HG03097 (cell line): Measurements from ENCODE around the gene NIPAL3.

Source experiments
- ATAC-seq: cut with Tn5 transposase; IDR thresholded peaks from one replicate; pipeline ENCODE4 v1.9.1; 2021; ENCODE audit not compliant: unreplicated experiment, low FRiP score

Gene NIPAL3

GRCh38 chr1:24390924-24391782, 24.4 kb upstream of the NIPAL3 start:
- peak; percentile 36 for ATAC-seq

GRCh38 chr1:24391882-24392603, 23.6 kb upstream of the NIPAL3 start:
- ATAC-seq, result peak; percentile 71

DNA sequence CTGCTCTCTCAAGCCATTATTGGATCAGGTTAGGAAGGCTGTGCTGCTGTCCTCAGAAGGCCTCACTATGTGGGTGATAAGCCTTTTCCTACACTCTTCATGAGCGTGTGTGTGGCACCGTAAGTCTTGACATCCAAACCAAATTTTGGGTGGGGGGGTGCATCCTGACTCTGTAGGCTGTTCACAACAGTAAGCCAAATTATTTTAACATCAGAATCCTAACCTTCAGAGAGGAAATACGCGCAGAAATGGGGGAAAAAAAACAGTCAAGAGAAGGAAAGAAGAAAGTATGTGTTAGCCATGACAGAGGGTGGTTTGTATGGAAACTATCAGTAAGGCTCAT, 23.0 kb upstream of the NIPAL3 start:
- ATAC-seq, result no peak

GRCh38 chr1:24392982-24393650, 22.5 kb upstream of the NIPAL3 start:
- ATAC-seq, result no peak

GRCh38 chr1:24393892-24394291, 21.7 kb upstream of the NIPAL3 start:
- ATAC-seq, result no peak

DNA sequence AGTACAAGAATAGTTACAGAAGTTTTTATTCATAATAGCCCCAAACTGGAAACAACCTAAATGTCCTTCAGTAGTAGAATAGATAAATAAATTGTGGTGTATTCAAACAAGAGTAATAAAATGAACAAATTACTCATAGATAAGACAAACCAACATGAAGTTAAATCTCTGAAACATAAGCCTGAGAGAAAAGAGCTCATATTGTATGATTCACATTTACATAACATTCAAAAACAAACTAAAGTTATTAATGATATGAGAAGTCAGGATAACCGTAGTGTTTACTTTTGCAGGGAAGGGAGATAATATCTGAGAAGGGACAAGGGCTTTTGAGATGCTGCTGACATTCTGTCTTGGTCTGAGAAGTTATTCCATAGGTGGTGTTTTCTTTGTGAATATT, 15.5 kb upstream of the NIPAL3 start:
- no peak for ATAC-seq

- no peak for ATAC-seq
Measured at GRCh38 chr1:24403806-24404205, 11.8 kb upstream of the NIPAL3 start.

GRCh38 chr1:24406788-24407187, 8.8 kb upstream of the NIPAL3 start:
- ATAC-seq, result no peak

GRCh38 chr1:24409535-24409934, 6.1 kb upstream of the NIPAL3 start:
- no peak for ATAC-seq

- no peak for ATAC-seq
Measured at GRCh38 chr1:24410750-24411149, 4.9 kb upstream of the NIPAL3 start.

DNA sequence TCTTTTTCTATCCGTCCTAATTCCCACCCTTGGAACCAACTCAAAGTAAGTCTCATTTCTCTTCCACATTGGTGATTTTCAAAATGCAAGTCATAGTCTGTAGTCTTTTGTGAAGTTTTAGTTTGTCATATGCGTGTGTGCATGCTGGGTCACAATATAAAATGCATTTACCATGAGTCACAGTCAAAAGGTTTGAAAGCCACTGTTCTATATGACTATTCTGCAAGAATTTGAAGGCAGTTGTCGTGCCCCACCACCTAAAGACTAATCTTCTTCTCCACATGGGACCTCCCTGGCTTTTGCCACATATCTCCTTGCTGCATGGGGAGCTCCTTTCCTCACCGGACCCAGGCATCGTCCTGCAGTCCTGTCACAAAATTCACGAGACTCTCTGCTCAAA, 3.6 kb upstream of the NIPAL3 start:
- no peak for ATAC-seq

DNA sequence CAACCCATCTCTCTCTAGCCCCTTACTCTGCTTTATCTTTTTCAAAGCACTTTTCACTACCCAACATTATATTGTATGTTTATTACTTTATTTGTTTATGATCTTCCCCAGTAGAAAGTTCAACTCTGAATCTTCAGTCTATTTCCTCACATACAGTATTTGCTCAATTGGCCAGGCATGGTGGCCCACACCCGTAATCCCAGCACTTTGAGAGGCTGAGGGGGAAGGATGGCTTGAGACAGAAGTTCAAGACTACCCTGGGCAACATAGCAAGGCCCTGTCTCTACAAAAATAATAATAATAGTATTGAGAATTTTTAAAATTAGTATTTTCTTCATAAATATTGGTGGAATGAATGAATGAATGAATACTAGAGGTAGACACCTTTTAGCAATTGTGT, 3.2 kb upstream of the NIPAL3 start:
- ATAC-seq, result no peak

- no peak for ATAC-seq
Measured at GRCh38 chr1:24413350-24414163, 2.0 kb upstream of the NIPAL3 start, which contains the start of gene STPG1. TSS of gene STPG1 (minus strand) at chr1:24413782. CDS start at chr1:24401388, 12,394 bp downstream.

- ATAC-seq, result no peak
Measured at GRCh38 chr1:24414775-24415333, 748 bp upstream of the NIPAL3 start.

DNA sequence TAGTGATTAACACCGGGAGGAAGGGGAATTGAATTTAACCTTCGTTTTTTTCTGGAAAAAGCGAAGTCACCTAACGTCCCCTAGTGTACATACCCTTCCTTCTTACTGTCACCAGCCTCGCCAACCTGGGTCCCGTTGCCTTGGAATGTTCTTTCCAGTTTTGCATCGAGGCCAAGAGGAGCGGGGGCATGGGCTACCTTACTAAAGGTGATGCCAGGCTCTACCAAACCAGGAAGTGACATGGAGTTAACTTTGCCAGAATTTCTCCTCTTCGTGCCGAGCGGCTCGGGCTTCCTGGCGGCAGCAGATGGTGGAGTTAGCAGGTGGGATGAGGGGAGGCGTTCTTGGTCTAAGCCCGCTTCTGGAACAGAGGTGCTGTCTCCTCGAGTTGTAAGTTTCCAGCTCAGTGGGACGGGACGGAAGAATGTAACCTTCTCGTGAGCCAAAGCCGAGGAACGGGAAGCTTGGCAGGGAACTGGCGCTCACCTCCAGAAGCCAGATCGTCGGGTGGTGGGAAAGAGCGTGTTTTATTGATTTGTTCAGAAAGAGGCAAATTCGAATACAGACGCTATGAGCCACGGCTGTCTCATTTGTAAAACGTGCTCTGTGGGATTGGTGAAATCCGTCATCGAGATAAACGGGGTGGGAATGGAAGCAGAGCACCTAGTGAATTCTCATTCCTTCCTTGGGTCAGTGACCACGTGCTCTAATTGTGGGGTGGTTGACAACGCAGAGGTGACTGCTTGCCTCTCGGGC, 486 bp downstream of the NIPAL3 start:
- ATAC-seq, result peak; percentile 11

DNA sequence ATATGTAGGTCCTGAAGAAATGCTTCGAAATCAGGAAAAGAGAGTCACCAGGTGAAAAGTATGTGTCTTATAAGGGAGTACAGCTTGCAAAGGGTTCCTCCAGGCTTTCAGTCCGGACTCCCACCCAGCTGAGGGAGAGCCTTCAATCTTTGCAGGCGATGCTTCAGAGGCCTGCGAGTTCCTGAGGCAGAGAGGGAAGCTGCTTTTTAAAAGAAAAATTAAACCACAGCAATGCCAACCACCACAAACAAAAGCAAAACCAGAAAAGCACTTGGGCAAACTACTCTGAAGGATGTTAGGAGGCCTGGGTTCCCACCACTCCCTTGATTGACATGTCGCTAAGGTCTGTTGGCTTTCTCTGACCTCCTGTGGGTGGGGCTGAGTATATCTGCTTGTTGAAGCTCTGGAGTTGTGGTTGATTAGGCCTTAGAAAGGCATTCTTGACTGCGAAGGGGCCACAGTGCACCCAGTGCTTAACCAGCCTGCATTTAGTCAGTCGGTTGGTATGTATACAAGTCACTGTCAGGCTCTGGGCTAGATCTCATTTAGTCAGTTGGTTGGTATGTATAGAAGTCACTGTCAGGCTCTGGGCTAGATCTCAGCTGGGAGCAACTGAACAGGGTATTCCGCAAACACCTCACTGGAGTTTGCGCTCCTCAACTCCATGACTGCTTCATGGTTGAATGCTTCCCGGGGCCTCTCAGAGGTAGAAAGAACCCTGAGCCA, 1.2 kb downstream of the NIPAL3 start:
- ATAC-seq, result no peak

DNA sequence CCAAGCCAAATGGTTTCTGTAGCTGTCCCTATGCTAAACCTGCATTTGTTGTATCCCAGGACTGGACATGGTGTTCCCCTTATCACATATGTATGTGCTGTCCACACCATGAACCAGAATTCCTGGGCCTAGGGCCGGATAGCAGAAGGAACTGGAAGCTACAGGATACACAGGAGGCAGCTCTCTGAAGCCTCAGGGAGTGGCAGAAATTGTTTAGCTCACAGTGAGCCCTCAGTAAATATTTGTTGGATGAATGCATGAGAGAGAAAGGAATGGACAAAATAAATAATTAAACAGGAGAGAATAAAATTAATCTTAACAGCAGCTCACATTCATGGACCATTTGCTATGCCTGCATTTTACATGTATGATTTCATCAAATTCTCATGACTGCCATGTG, 2.1 kb downstream of the NIPAL3 start:
- no peak for ATAC-seq

DNA sequence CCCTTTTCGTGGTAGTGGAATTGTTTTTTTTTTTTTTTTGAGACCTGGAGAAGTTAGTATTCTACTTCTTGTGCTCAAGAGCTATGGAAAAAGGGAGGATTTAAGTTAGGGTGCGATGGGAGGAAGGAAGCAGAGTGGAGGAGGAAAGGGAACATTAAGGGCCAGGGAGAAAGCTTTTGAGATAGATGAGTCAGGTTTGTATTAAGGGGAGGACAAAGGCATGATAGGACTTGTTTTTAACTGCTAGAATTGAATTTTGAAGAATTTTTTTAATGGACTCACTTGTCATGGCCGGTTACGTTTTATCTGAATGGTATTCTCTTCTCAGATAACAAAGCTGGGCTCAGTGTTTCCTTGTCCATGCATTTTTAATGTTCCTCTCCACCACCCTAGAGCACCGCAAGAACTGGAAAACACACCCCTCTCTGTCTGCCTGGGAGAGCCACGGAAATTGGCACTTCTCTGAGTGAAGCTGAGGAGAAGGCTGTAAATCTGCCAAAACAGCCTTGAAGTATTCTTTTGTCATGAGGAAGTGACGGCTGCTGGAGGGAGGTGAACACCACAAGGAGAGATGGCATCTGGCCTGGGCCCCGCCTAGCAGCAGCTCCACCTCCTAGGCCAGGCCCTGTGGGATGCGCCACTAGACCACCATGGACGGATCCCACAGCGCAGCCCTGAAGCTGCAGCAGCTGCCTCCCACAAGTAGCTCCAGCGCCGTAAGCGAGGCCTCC, 3.5 kb downstream of the NIPAL3 start:
- ATAC-seq, result no peak
